DOHH2 (cell line): ENCODE data around the gene TFRC.
"Not testable (repeated sequence)": the region's sequence is repeated elsewhere in the genome, so short reads cannot be mapped to it uniquely, and the experiment has no call there.

Experiments used
- CTCF ChIP-seq: fragments of 200-600 bp; sonication (generic); IDR thresholded peaks from one replicate; pipeline ENCODE4 v1.5.1; 2014; ENCODE audit warnings: antibody characterized with exemption, mild to moderate bottlenecking, low read depth, low read length; ENCODE audit not compliant: poor library complexity, severe bottlenecking
- EZH2phosphoT487 ChIP-seq: fragments of 200-600 bp; sonication (generic); IDR thresholded peaks from 2 replicates; pipeline ENCODE4 v1.6.1; 2017; ENCODE audit warnings: borderline replicate concordance, mild to moderate bottlenecking, antibody characterized with exemption, low read length, moderate library complexity, mixed read lengths

GRCh38 chr3:196022499-196022878, 59.4 kb downstream of the TFRC start:
- TF ChIP-seq CTCF, EZH2phosphoT487: not testable (repeated sequence)
